Breast epithelium (tissue), 4 donors: ENCODE data around the gene ETFB. TPM values are rescaled to one million over a fixed set of nuclear protein-coding genes. Genes with fewer than 3 reads are reported as not detected.

Experiments
- DNase-seq, 2 donors: peaks; one replicate each; pipeline ENCODE4 v3.0.0-alpha.2; 2019; ENCODE audit warnings: low spot score in 2 of 2
- H3K27ac ChIP-seq, 2 donors: fragments of 200-600 bp; sonication (generic) in 1 of 2; one replicate each; pipeline ENCODE4 v1.5.1; 2016 to 2019; ENCODE audit warnings: mild to moderate bottlenecking in 1 of 2
- H3K27me3 ChIP-seq, 2 donors: fragments of 200-600 bp; sonication (generic) in 1 of 2; one replicate each; pipeline versions ENCODE4 v1.5.1 to v1.6.0; 2017 to 2019; ENCODE audit warnings: control low read depth in 1 of 2, mild to moderate bottlenecking in 1 of 2
- H3K36me3 ChIP-seq: fragments of 200-600 bp; one replicate; pipeline ENCODE4 v1.5.1; 2019
- H3K4me1 ChIP-seq, 2 donors: fragments of 200-600 bp; sonication (generic); one replicate each; pipeline ENCODE4 v1.5.1; 2016 to 2019; ENCODE audit warnings: control low read depth in 1 of 2
- H3K4me3 ChIP-seq, 3 donors: fragments of 200-600 bp; sonication (generic); 1 replicate in 2 of 3; 2 replicates in 1 of 3; pipeline ENCODE4 v1.5.1; 2016 to 2019; ENCODE audit warnings: mild to moderate bottlenecking in 3 of 3, moderate library complexity in 2 of 3
- H3K9me3 ChIP-seq, 2 donors: fragments of 200-600 bp; sonication (generic) in 1 of 2; one replicate each; pipeline ENCODE4 v1.5.1; 2016 to 2019; ENCODE audit warnings: control low read depth in 1 of 2
- CTCF ChIP-seq, 3 donors: fragments of 450-650 bp; IDR thresholded peaks; one replicate each; pipeline ENCODE4 v1.5.1; 2016 to 2017; ENCODE audit warnings: antibody characterized with exemption in 3 of 3, mild to moderate bottlenecking in 3 of 3, moderate library complexity in 3 of 3
- POLR2A ChIP-seq: fragments of 450-650 bp; IDR thresholded peaks from one replicate; pipeline ENCODE4 v1.6.1; 2016; ENCODE audit warnings: antibody characterized with exemption, mild to moderate bottlenecking, moderate library complexity
- POLR2AphosphoS5 ChIP-seq, 3 donors: sonication (generic); formaldehyde crosslinking; IDR thresholded peaks; one replicate each; pipeline ENCODE4 v1.6.1; 2017; ENCODE audit warnings: antibody characterized with exemption in 3 of 3
- intact Hi-C: fragments of 100-400 bp; cut with DNase I; formaldehyde crosslinking; loops from one replicate; pipeline ENCODE4 v1.15.1; 2023; ENCODE audit warnings: low total_unique reads
- total RNA-seq, 3 donors: library from RNA; depleted of rRNA; stranded (reverse); fragments of >200 nt; gene quantifications; one replicate each; pipeline ENCODE4 v1.1.0, GENCODE V29; 2016

Gene ETFB
- total RNA-seq, 3 donors from 2014 or later, result 60.7 to 214 (median 88.5) TPM

GRCh38 chr19:51297406-51297805 is 68.8 kb downstream of the ETFB start:
- H3K27me3 ChIP-seq, result peaks cover 0 to 41% of the 10 kb centered on the region in 2 donors
- intact Hi-C loops, result loop anchor here (2.0 kb wide), 1 partner anchor 21 kb away; no protein-coding TSS in a partner anchor

GRCh38 chr19:51296336-51297093 is 69.7 kb downstream of the ETFB start:
- intact Hi-C loops, result loop anchor here (2.0 kb wide), 1 partner anchor 22 kb away; no protein-coding TSS in a partner anchor
- Histone ChIP-seq H3K36me3 (no peaks in the 10 kb centered on the region), H3K4me3 (no peak overlapping the region), H3K27ac (no peak overlapping the region), H3K27me3 (peaks cover 0 to 41% of the 10 kb centered on the region in 2 donors), H3K9me3 (no peaks in the 10 kb centered on the region), H3K4me1 (no peaks in the 10 kb centered on the region)
- TF ChIP-seq POLR2A (no peak), POLR2AphosphoS5 (IDR thresholded peaks at IDR 0.05) (no peak), CTCF (IDR thresholded peaks at IDR 0.05) (no peak)
- no peak for DNase-seq

More at GRCh38 chr19:51297406-51297805, 68.8 kb downstream of the ETFB start:
- Histone ChIP-seq H3K36me3 (no peaks in the 10 kb centered on the region), H3K27ac (no peak overlapping the region), H3K9me3 (peaks cover 2% of the 10 kb centered on the region in 2 donors), H3K4me1 (no peaks in the 10 kb centered on the region), H3K4me3 (no peak overlapping the region)
- no peak for DNase-seq
- no peak for TF ChIP-seq CTCF (IDR thresholded peaks at IDR 0.05)
- no peak for TF ChIP-seq POLR2AphosphoS5 (IDR thresholded peaks at IDR 0.05)
- no peak for TF ChIP-seq POLR2A

- Histone ChIP-seq H3K27ac (no peak overlapping the region), H3K4me1 (no peaks in the 10 kb centered on the region), H3K36me3 (no peaks in the 10 kb centered on the region), H3K27me3 (peaks cover 0 to 46% of the 10 kb centered on the region in 2 donors), H3K9me3 (peaks cover 0 to 2% of the 10 kb centered on the region in 2 donors), H3K4me3 (no peak overlapping the region)
- DNase-seq, result no peak
- intact Hi-C loops, result loop anchor here (2.0 kb wide), 1 partner anchor 23 kb away; no protein-coding TSS in a partner anchor
- TF ChIP-seq POLR2AphosphoS5 (IDR thresholded peaks at IDR 0.05), result no peak
- no peak for TF ChIP-seq CTCF (IDR thresholded peaks at IDR 0.05)
- TF ChIP-seq POLR2A, result no peak
These were observed 70.6 kb downstream of the ETFB start for GRCh38 chr19:51295382-51296126.

Other genes with a start within 250 kb of the ETFB start
- 1 to 10 TPM; 3.4 to 7.0 (median 4.3) TPM for gene SIGLEC9, start 241.5 kb downstream of the ETFB start, total RNA-seq
- 1 to 10 TPM in 2 of 3 donors, under 1 TPM in 1; 0.98 to 3.2 (median 1.8) TPM for gene SIGLEC7, start 224.1 kb downstream of the ETFB start, total RNA-seq
- gene CD33, start 141.3 kb downstream of the ETFB start, total RNA-seq, result 10 to 100 TPM in 1 of 3 donors, 1 to 10 TPM in 2; 2.9 to 17.1 (median 6.3) TPM
- gene SIGLECL1, start 115.3 kb downstream of the ETFB start, total RNA-seq, result not detected
- gene IGLON5, start 54.7 kb downstream of the ETFB start, total RNA-seq, result under 1 TPM in 1 of 3 donors, not detected in 2; 0.66 TPM
- gene VSIG10L, start 24.2 kb downstream of the ETFB start, total RNA-seq, result 1 to 10 TPM; 1.3 to 1.8 (median 1.8) TPM
- gene CLDND2, start 2.6 kb upstream of the ETFB start, total RNA-seq, result not detected
- 1 to 10 TPM in 1 of 3 donors, not detected in 2; 2.1 TPM for gene NKG7, start 6.3 kb upstream of the ETFB start, total RNA-seq
- gene LIM2, start 21.6 kb upstream of the ETFB start, total RNA-seq, result not detected
- not detected for gene C19orf84, start 24.2 kb upstream of the ETFB start, total RNA-seq
- 10 to 100 TPM in 2 of 3 donors, 1 to 10 TPM in 1; 1.8 to 17.0 (median 10.2) TPM for gene SIGLEC10, start 51.3 kb upstream of the ETFB start, total RNA-seq
- gene SIGLEC8, start 92.1 kb upstream of the ETFB start, total RNA-seq, result 1 to 10 TPM in 2 of 3 donors, under 1 TPM in 1; 0.80 to 8.6 (median 2.3) TPM
- not detected for gene CEACAM18, start 112.2 kb upstream of the ETFB start, total RNA-seq
- 1 to 10 TPM in 1 of 3 donors, not detected in 2; 1.8 TPM for gene SIGLEC12, start 135.4 kb upstream of the ETFB start, total RNA-seq
- gene SIGLEC6, start 165.3 kb upstream of the ETFB start, total RNA-seq, result 1 to 10 TPM in 1 of 3 donors, under 1 TPM in 1, not detected in 1; 0.73 to 4.8 TPM
- gene ZNF175, start 204.9 kb upstream of the ETFB start, total RNA-seq, result 10 to 100 TPM in 1 of 3 donors, 1 to 10 TPM in 2; 4.3 to 12.1 (median 8.9) TPM